A172 (cell line): Measurements from ENCODE around the gene SEC23A. TPM values are rescaled to one million over a fixed set of nuclear protein-coding genes. Genes with fewer than 3 reads are reported as not detected.
"Not testable (repeated sequence)": the region's sequence is repeated elsewhere in the genome, so short reads cannot be mapped to it uniquely, and the experiment has no call there.

ENCODE experiments used
- DNase-seq: peaks from one replicate; pipeline ENCODE4 v3.0.0-alpha.2; 2015; ENCODE audit warnings: low spot score
- total RNA-seq: library from RNA; depleted of rRNA; stranded (reverse); fragments of >200 nt; shearing (Covaris generic); gene quantifications from 2 replicates; pipeline ENCODE4 v1.2.3, GENCODE V29; 2014; rRNA removed

Gene SEC23A
- total RNA-seq, result 108 and 127 TPM in 2 replicates

DNA sequence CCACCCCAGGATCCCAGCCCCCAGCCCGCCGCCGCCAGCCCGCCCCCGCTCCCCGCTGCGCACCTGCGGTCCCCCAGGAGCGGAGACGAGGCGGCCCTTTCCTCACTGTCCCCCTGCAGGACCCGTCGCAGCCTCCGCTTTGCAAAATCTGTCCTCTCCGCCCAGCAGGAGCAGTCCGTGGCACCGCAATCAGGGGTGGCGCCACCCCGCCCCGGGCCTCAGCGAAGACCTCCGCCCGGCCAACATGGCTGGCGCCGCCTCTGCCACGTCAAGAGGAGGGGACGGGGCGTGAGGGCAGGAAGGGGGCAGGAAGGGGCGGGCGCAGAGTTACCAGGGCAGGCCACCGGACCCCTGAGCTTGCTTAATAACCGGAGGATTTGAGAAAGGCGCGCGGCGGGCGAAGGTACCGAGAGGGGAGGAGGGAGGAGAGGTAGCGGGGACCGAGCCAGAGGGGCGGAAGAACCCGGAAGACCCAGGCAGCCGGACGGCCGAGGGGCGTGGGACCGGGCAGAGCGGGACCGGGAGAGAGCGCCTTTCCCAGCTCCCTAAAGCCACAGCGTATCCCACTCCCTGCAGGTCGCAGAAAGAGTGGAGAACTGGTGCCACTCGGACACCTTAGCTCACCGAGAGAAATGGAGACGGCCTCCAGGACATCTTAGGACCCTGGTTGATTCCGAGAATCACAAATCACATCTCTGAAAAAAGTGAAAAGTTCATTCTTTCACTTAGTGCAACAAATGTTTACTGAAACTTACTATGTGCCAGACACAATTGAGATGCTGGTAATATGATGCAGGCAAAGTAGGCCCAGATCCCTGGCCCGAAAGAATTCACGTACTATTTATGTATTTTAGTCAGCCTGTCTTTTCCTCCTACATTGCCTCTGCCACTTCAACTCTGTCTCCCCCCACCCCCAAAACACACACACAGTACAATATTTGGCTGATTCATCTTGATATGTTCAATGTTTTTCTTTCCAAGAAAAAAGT, at the start of gene SEC23A:
Gene SEC23A (minus strand): TSS at position 267 of the 989 bp plus-strand sequence. CDS start 7,117 bp downstream, outside the sequence.
- peak; percentile 74 for DNase-seq

DNA sequence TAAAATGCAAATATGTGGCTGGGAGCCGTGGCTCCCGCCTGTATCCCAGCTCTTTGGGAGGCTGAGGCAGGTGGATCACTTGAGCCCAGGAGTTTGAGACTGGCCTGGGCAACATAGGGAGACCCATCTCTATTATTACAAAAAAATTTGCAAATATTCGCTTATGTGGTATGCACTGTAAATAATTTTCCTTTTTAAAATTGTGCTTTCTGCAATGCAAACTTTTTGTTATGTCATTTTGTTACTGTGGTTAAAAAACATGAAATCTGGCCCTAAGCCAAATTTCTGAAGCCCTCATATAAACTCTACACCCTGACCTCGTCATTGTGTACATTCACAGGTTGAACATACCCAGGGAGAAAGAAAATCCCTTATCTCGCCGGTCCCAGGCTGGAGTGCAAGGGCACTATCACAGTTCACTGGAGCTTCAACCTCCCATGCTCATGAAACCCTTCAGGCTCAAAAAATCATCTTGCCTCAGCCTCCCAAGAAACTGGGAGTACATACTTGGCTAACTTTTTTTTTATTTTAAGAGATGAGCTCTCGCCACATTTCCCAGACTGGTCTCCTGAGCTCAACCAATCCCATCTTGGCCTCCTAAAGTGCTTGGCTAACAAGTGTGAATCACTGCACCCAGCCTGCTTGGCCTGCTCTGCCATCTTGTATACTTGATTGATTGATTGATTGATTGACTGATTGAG, 42.4 kb upstream of the SEC23A start:
- DNase-seq, result no peak

DNA sequence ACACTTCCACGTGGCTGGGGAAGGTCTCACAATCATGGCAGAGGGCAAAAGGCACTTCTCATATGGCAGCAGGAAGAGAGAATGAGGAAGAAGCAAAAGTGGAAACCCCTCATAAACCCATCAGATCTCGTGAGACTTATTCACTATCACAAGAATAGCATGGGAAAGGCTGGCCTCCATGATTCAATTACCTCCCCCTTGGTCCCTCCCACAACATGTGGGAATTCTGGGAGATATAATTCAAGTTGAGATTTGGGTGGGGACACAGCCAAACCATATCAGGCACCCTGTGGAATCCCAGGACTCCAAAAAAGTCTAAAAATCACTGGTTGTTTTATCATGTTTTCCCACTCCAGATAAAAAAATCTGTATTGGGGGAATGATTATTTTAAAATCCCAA, 40.2 kb upstream of the SEC23A start:
- DNase-seq, result not testable (repeated sequence)

DNA sequence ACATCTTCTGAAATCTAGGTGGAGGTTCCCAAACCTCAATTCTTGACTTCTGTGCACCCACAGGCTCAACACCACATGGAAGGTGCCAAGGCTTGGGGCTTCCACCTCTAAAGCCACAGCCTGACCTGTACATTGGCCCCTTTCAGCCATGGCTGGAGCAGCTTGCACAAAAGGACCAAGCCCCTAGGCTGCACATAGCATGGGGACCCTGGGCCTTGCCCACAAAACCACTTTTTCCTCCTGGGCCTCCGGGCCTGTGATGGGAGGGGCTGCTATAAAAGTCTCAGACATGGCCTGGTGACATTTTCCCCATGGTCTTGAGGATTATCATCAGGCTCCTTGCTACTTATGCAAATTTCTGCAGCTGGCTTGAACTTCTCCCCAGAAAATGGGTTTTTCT, 38.6 kb upstream of the SEC23A start:
- DNase-seq, result not testable (repeated sequence)

DNA sequence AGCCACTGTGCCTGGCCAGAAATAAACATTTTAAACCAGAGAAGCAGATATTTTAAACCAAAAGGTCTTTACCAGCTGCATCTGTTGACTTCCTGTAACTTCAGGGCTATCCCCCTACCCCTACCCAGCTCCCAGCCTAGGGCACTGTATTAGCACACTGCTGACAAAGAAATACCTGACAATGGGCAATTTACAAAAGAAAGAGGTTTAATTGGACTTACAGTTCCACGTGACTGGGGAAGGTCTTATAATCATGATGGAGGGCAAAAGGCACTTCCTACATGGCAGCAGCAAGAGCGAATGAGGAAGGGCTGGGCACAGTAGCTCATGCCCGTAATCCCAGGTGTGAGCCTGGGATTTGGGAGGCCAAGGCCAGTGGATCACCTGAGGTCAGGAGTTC, 37.1 kb upstream of the SEC23A start:
- DNase-seq, result no peak

DNA sequence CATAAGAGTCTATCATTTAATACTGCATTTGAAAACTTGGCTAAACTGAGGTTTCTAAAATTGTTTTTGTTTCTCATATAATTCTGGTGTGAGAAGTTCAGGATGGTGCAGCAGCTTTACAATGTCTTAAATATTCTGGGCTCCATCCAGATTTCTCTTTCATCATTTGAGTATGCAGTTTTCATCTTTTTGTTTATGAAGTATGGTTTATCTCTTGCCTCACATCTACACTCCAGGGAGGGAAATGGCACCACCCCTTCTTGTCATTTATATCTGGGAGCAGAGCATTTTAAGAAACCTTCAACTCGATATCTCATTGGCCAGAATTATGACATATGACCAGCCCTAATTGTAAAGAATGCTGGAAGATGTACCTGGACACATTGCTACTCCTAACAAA, 35.4 kb upstream of the SEC23A start:
- no peak for DNase-seq

DNA sequence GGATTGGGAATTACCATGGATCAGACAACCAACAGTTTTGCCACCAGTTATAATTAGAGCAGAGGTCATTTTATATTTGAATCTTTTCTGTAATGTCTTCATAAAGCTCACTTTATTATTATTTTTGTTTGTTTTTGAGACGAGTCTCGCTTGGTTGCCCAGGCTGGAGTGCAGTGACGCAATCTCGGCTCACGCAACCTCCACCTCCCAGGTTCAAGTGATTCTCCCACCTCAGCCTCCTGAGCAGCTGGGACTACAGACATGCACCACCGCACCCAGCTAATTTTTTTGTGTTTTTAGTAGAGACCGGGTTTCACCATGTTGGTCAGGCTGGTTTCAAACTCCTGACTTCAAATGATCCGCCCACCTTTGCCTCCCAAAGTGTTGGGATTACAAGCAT, 34.8 kb upstream of the SEC23A start:
- DNase-seq, result not testable (repeated sequence)

DNA sequence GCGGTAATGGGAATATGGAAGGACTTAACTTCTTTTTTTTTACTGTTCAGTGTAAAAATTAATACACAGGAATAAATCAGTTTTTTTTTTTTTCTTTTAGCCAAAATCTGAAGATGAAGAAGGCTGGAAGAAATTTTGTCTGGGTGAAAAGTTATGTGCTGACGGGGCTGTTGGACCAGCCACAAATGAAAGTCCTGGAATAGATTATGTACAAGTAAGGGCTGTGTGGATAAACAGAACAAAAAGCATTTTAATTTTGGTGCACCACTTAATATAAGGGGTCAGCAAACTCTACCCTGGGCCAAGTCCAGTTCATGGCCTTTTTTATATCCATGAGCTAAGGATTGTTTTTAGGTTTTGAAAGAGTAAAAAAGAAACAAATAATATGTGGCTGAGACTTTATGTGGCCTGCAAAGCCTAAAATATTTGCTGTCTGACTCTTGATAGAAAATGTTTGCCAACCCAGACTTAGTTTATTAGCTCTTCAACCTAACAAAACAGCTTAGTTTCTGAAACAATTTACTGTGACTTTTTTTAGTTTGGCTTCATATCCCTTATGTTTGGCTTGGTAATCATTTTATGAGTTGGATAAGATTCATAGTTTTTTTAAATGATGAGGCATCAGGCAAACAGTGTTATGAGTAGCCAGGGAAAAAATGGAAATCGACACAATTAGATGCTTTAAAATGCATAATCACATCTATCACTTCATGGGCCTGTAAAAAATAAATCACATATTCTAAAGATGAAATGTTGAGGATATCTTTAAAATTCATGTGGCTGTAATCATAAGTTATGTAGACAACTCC, 19.5 kb upstream of the SEC23A start:
- DNase-seq, result no peak

DNA sequence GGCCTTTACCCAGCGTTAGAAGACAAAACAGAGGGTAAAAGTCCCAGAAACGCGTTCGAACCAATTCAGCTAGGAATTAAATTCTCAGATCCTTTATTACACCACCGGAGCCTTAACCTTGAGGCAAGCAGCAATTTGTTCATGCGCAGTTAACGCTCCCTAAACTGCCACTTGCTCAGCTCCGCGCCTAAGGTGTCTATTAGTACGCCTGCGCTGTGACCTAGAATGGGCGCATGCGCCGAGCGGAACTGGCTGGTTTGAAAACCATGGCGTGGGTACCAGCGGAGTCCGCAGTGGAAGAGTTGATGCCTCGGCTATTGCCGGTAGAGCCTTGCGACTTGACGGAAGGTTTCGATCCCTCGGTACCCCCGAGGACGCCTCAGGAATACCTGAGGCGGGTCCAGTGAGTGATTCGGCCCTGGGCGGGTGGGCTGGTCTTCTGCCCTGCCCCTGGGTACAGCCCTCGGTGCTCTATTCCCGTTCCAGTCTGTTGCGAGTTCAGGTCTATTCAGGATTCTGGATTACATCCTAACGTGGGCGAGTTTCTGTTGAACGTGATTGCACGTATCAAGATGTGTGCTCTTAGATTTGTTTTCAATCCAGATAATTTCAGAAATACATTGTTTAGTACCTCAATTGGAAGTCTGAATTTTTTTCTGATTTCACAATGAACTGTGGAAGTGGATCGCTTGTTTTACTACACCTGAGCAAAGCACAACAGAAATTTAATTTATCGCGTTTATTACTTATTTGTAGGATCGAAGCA, 11.2 kb upstream of the SEC23A start, which contains the start of gene GEMIN2:
Gene GEMIN2 (plus strand): TSS at position 251 of the 766 bp plus-strand sequence. CDS start 16 bp downstream, at position 267.
- peak; percentile 89 for DNase-seq

DNA sequence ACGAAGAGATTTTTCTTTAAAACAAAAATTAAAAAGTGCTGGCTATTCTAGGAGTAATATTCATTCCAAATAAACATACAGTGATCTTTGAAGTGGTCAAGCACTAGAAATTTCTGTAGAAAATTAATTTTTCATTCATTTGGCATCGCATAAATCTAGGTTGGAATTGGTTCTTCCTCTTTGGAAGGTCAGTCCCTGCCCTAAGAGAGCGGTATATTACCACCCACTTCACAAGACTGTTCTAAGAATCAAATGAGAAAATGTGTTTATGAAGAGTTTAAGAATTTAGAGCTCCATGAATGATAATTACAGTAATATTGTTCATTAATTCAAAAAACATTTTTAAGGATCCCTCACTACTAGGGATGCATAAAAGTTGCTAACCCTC, 10.6 kb upstream of the SEC23A start:
- no peak for DNase-seq

DNA sequence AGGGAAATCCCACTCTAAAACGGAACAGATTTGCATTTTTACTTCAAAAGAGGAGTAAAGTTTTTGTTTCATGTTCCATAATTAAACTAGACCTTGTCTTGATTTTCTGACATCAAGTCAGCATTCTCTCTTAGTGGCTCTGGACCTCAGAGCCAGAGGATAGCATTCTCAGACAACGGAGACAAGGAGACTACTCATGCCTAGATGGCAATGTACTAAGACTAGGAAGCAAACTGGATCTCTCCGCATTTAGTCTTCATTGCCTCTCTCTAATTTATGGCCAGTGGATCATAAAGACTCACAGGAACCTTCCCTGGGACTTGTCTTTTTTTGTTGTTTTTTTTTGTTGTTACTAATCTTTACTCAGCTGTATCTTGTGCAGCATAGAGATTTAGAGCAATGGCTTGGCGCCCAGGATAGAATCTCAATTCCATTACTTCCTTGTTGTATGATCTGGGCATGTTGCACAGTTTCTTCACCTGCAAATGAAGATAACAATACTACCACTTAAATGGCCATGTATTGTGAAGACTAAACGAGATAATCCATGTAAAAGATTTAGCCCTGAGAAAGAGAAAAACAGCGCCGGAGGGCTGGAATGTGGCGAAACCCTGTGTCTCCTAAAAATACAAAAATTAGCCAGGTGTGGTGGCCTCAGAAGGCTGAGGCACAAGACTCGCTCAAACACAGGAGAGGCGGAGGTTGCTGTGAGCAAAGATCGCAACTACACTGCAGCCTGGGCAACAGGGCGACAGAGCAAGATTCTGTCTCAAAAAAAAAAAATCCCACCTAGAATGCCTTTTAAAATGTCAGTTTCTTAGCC, 7.1 kb upstream of the SEC23A start:
- no peak for DNase-seq

DNA sequence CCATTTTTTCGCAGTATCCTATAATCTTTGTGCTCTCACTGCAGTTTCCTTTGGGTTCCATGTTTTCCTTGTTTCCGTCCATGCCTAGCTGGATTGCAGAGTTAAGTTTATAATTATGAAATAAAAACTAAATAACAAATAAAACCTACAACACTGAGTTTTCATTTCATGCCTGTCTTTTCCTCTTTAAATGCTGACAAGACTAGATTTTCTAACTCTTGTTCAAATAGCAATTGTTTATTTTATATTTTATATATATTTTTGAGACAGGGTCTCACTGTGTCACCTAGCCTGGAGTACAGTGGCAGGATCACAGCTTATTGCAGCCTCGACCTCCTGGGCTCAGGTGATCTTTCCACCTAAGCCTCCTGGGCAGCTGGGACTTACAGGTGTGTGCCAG, 5.8 kb upstream of the SEC23A start:
- no peak for DNase-seq

DNA sequence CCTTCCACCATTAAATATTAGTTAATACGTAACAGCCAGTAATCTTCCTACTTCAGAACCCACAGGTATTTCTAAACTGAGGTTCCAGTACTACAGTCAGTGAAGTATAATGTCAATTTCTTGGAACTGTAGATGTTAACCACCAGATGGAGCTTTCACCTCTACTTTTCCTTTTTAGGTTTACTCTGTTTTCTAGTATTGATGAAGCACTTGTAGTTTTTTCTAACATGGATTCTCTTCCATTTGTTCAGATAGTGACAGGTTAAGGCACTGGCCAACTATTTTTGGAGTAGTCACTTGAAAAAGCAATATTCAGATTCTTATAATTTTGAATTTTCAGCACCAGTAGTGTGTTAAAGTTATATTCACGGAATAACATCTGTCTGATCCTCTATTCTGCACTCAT, 4.6 kb upstream of the SEC23A start:
- DNase-seq, result peak; percentile 18

DNA sequence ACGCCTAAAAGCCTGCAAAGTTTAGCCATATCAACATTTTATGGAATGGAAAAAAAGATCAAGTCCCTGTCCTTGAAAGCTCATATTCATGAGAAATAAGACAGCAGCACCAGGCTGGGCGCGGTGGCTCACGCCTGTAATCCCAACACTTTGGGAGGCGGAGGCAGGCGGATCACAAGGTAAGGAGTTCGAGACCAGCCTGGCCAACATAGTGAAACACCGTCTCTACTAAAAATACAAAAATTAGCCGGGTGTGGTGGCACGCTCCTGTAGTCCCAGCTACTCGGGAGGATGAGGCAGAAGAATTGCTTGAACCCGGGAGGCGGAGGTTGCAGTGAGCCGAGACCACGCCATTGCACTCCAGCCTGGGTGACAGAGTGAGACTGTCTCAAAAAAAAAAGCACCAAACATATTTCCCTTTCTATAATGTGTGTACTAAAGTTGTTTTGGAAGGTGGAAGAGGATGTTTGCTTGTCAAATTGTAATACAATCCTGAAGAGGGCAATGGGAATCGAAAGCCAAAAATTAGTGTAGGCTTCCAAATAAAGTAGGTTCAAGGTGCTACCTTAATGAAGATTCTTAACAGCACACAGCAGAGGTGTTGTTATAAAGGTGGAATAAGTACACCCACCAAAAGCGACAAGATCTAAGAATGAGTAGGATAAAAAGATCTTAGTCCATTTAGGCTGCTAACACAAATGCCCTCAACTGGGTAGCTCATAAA, 1.2 kb upstream of the SEC23A start:
- DNase-seq, result not testable (repeated sequence)

DNA sequence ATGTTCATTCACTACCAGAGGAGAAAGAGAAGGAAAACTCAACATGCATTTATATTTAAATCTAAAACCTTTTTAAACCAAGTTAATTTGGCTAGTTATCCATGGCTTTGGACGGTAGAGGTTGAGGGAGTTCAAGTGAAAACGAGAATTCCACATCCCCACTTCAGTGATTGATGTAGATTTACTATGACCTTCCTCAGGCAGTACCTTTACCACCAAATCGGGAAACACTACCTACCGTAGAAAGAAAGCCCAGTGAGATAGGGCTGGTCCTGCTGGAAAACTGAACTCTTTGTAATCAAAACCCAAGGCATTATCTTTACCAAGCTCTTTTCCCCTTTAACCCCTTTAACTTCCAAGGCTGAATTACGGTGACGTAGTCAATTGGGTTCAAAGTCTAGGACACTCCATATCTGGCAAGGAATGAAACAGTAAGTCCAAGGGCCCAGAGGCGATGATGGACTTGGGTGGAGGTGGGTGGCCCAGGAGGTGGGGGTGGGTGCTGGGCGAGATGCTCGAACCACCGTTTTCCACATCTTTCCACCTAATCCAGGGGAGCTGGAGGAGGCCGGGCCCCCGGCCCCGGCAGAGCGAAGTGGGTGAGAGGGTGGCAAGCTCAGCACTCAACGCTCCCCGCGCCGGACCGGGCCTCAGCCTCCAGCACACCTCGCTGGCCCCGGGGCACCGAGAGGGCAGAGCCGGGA, 618 bp downstream of the SEC23A start:
- peak; percentile 17 for DNase-seq

DNA sequence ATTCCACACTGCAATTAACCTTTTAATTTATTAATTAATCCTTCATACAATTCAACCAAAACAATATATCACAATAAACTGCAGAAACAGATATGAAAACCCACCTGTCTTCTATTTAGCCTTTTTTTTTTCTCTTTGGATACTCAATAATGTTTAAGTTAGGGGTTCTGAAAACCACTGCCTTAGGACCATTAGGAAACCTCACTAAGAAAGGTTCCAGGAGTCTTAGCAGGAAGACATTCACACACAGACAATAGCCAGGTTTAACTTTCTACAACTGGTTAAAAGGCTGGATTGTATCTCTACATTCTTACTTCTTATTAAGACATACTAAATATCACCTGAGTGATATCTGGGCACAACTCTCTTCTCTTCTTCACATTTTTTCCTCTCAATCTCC, 3.3 kb downstream of the SEC23A start:
- DNase-seq, result no peak

DNA sequence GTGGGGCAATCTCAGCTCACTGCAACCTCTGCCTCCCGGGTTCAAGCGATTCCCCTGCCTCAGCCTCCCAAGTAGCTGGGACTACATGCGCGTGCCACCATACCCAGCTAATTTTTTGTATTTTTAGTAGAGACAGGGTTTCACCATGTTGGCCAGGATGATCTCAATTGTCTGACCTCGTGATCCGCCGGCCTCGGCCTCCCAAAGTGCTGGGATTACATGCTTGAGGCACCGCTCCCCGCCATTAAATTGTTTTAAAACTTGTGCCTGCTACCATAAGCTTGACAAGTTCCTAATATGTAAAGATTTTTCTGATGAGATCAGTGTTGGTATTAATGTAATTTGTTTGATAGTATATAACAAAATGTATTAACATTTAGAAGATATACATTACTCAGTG, 3.8 kb downstream of the SEC23A start:
- not testable (repeated sequence) for DNase-seq

DNA sequence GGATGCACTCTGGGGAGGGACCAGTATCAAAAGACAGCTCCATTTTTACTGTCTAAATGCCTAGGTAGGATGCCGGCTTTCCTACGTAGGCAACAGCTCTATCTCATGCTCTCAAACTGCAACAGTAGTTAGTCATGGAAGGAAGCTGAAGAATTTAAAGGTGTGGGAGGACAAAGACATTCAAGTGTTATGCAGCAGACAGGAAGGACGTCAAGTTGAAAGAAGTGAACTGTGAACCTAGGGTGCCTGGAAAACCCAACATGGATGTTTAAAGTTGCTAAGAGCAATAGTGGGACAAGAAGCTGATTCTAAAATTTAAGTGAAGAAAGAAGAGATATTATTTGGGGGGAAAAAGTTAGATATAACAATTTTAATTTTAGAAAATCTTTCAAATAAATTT, 5.9 kb downstream of the SEC23A start:
- no peak for DNase-seq

DNA sequence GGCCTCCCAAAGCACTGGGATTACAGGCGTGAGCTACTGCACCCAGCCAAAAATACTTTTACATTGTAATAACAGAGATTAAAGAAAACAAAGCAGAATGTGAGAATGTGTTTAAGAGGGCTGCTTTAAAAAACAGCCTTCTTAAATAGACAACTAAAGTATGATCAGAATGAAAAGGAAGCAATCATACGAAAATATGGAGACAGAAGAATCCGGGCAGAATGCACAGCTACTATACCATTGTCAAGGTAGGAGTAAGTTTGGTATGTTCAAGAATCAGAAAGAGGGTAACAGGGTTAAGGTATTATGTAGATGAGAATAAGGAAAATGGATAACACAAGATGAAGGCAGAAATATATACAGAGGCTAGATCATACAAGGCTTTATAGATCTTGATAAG, 8.5 kb downstream of the SEC23A start:
- DNase-seq, result no peak
